ENCODE measurements around the gene LRP1B. TPM values are rescaled to one million over a fixed set of nuclear protein-coding genes. Genes with fewer than 3 reads are reported as not detected.
A peak's percentile ranks its signal among the peaks of the same experiment; 100 is the strongest.

The LRP1B gene
- total RNA-seq, 1 experiment from 2014 or later, result not detected

DNA sequence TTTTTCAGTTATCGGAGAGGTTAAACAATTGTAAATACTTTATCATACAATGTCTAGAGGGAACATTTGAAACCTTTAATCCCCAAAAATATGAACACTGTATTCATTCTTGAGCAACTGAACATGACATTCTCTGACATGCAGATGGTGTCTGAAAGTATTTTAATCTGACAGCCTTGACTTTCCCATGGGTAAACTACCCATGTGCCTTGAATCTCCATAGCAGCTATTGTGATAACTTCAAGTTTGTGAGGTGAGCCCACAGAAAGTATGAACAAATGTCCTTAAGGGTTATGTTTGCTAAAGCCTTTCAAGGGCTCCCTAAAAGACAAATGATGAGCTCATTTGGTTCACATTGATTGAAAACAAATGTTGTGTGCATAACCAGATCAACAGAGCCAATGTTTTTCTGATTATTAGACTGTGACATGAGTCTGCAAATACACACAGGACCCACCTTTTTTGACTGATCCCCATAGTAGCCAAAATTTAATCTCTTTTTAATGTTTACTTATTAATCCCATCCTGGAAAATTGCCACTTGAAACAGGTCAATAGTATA lies 1326.0 kb downstream of the LRP1B start:
- in situ Hi-C loops (cut with HindIII; ENCODE audit: low sequenced_read_pairs), result no loop called here

DNA sequence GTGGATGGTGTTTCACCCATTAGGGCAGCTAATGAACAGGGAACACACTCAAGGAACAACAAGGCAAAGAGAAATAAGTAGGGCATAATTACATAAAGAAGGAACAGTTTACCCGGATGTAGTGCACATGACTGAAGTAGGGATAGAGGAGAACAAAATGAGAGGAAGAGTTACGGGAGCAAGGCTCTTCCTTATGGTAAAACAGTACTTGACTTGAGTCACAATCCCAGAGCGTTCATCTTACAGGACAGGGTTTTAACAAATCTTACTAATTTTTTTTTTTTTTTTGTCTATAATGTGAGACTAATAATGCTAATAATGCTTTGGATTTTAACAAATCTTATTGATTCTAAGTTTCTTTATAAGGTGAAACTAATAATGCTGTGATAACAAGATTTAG lies 1329.5 kb downstream of the LRP1B start:
- no peak for DNase-seq (ENCODE audit: low spot score)
- in situ Hi-C loops (cut with HindIII; ENCODE audit: low sequenced_read_pairs), result no loop called here

More for the DNA sequence above, 1326.0 kb downstream of the LRP1B start:
- DNase-seq (ENCODE audit: low spot score), result no peak

DNA sequence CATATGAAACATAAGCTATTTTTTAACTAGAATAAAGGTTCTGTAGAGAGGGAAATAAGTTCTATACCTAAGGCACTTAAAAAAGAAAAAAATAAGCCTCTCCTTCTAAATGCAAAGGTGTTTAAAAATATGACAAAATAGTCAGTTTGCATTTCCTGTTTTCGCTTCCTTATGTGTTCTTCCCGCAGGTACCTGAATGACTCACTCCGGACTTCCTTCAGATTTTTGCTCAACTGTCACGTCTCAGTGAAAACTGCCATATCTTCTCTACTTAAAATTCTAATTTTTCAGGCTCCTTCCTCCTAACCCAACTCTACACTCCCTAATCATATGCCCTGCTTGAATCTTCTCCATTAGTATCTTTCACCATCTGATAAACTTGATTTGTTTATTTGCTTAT lies 1333.1 kb downstream of the LRP1B start:
- DNase-seq (ENCODE audit: low spot score), result no peak
- in situ Hi-C loops (cut with HindIII; ENCODE audit: low sequenced_read_pairs), result no loop called here

DNA sequence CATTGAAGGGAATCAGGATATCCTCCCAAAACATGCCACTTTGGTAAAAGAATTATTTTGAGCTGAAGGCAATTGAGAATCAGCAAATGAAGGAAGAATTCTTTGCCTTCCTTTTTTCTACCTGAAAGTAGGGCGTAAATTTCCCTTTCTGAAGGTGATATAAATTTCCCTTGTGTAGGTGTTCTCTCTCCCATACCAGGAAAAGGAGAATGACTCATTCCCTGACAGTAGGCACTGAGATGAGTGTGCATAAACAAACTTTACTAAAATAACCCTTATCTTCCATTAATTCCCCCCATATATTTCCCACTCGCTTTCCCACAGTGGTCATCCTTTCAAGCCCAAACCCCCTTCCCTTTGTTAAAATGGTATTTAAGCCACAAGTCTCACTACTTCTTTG lies 1339.0 kb downstream of the LRP1B start:
- in situ Hi-C loops (cut with HindIII; ENCODE audit: low sequenced_read_pairs), result no loop called here
- no peak for DNase-seq (ENCODE audit: low spot score)

DNA sequence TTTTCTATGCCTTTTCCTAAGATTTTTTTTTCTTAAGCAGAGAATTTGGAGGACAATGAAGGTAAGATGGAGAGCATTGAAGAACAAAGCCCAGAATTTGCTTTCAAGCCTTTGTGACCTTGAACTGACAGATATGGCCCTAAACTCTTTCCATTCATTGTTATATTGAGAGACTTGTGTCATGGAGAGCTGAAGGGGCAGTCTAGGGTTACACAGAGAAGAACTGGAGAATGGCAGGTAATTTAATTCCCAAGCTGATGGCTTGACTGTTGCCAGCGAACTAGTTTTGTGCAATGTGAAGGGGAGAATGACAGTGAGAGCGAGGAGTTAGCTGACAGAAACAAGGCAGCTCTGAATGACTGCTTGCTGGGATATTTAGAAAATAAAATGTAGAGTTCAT lies 1344.2 kb downstream of the LRP1B start:
- in situ Hi-C loops (cut with HindIII; ENCODE audit: low sequenced_read_pairs), result no loop called here
- no peak for DNase-seq (ENCODE audit: low spot score)

DNA sequence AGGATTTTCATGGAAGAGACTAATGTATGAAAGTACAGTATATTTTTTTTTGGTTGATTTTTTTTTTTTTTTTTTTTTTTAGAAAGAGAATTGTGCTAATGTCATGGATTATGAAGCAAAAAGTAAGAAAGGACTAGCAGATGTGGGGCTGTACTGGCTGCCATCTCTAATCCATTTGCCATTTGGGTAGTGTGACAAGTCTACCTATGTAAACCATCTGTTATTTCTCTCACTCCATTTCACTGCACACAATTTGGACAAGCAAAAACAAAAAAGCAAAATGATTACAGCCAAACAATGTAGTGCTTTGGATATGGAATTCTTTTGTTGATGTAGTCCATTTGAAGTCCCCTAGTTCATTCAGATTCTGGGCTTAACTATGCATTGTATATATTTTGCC lies 1355.4 kb downstream of the LRP1B start:
- in situ Hi-C loops (cut with HindIII; ENCODE audit: low sequenced_read_pairs), result no loop called here
- peak; percentile 65 for DNase-seq (ENCODE audit: low spot score)

DNA sequence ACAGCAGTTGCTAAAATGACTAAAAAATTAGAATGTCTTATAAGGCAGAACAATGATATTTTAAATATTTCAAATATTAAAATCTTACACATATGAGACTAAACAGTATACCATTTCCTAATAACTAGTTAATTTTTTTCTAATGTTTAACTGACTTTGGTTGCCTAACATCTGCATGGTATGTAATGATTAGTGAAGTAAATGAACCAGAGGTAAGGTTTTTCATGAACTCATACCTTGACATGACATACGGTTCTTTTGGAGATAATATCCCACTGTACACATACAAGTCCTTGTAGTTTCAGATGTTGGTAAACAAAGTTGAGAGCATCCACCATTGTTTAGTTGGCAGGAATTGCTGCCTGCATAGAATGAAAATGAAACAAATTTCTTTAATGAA lies 1360.2 kb downstream of the LRP1B start:
- no peak for DNase-seq (ENCODE audit: low spot score)
- in situ Hi-C loops (cut with HindIII; ENCODE audit: low sequenced_read_pairs), result no loop called here

DNA sequence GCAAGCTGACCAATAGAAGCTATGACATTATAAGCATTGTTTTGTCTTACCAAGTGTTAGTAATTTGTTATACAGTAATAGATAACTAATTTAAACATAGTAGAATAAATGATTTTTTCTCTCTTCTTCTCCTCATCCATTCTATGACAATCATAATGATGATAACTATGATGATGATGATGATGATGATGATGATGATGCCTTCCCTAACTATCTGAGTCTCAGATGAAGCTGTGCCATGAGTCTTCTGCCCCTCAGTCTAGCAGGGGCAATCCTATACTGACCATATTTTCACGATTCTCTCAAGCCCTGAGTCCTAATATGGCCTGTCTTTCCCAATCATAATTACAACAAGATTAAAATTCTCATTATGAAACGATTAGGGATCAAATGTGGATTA lies 1369.0 kb downstream of the LRP1B start:
- in situ Hi-C loops (cut with HindIII; ENCODE audit: low sequenced_read_pairs), result no loop called here

DNA sequence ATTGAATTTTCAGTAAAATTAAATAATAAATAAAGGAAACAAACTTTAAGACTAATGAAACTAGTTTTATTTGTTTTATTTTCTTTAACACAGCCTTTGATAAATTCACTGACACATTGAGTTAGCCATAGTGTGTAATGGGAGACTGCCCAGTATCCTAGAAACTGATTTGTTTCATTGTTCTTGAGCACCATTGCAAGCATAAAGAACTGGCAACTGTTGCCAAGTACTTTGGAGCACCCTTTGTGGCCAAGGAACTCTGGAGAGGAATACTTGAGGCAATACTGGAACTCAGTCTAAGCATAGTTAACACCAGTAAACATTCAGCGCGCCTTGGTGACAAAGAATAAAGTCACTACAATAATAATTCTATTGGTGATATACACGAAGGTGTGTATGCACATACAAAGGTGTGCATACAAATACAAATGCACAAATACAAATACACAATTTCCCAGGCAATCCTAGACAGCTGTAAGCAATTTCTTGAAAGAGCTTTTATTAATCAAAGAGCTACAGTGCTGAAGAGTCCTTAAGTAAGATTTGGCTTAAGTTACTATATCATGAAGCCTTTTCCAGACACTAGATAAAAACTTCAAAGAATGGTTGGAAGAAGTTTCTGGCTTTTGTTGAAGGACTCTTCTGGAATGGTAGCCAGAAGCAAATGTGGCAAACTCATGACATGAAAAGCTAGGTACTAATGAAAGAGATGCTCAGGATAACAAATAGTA lies 1371.2 kb downstream of the LRP1B start:
- in situ Hi-C loops (cut with HindIII; ENCODE audit: low sequenced_read_pairs), result no loop called here
- peak; percentile 21 for DNase-seq (ENCODE audit: low spot score)

More for the DNA sequence above, 1369.0 kb downstream of the LRP1B start:
- no peak for DNase-seq (ENCODE audit: low spot score)

DNA sequence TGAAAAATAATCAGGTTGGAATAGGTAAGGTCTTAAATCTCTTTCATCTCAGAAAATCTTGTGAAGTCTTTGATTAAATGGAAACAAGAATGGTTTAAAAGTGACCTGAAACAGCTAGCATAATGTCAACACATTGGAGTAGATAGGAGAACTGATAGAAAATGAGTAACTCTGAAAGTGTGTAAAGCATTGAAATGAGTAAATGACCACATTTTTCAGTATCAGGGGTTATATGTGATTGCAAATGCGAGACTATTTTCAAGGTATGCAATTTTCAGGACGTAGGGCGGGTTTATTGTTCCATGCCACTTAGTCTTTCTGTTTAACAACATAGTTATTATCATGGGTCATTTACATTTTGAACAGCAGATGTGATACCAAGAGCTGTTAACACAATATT lies 1383.2 kb downstream of the LRP1B start:
- in situ Hi-C loops (cut with HindIII; ENCODE audit: low sequenced_read_pairs), result no loop called here
- no peak for DNase-seq (ENCODE audit: low spot score)

DNA sequence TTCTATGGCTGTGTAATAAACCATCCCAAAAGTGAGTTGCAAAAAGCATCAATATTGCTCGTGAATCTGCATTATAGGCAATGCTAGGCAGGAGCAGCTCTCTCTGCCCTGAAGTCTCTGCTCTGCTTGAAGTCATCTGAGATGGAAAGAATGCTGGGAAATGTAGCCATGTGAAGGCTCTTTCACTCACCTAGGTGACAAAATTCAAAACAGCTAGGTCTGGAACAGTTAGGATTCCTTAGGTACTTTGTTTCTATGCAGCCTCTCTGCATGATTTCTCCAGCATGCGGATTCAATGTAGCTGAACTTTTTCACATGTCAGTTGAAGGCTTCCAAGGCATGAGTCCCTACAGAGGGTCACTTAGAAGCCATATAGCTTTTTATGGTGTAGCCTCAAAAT lies 1383.7 kb downstream of the LRP1B start:
- in situ Hi-C loops (cut with HindIII; ENCODE audit: low sequenced_read_pairs), result no loop called here
- DNase-seq (ENCODE audit: low spot score), result no peak

DNA sequence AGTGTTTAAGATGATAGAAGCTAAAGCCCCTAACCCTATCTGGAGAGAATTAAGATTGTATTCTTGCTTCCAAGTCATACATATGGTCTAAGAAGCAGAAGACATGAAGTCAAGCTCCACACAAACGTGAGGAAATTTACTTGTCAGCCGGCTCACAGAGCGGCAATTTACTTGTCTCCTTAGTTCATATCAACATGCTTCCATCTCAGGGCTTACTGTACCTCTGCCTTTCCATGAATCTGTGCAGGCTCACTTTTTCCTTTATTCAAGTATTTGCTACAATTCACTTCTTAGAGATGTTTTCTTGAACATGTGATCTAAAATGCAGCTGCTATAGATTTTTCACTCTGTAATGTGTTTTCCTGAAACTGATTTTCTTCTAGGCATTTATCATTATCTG lies 1386.4 kb downstream of the LRP1B start:
- no peak for DNase-seq (ENCODE audit: low spot score)
- in situ Hi-C loops (cut with HindIII; ENCODE audit: low sequenced_read_pairs), result no loop called here

DNA sequence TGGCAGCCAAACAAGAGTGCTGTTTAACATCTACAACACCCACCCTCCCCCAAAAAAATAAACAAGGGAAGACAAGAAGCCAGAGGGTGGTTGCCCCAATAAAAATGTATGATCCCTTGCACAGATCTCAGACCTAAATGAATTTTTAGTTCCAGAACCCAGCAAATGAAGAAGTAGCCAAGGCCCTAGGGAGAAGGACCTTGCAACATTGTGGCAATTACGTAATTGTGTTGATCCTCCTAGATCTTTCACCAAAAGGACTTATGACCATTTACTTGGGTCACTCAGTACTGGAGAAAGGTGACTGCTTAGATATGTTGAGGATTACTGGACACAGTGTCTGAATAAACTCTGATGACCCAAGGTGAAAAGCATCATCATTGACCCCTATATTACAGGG lies 1393.8 kb downstream of the LRP1B start:
- no peak for DNase-seq (ENCODE audit: low spot score)
- in situ Hi-C loops (cut with HindIII; ENCODE audit: low sequenced_read_pairs), result no loop called here

DNA sequence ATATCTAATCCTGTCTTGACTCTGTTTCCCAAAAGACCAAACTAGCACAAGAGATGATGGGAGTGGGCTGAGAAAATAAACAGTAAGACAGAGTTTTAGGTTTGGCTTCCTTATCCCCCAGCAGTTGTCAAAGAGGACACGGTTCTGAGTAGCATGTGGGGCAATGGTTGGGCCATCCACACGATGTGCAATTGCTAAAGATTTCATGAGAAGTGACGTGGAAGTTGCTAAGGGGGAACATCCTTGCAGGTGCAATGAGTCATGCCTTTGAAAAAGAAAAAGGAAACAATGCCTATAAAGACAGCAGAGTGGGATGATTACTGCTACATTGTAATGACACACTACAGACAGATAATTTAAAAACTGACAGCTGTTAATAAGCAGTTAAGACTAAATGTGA lies 1395.8 kb downstream of the LRP1B start:
- in situ Hi-C loops (cut with HindIII; ENCODE audit: low sequenced_read_pairs), result no loop called here
- no peak for DNase-seq (ENCODE audit: low spot score)

DNA sequence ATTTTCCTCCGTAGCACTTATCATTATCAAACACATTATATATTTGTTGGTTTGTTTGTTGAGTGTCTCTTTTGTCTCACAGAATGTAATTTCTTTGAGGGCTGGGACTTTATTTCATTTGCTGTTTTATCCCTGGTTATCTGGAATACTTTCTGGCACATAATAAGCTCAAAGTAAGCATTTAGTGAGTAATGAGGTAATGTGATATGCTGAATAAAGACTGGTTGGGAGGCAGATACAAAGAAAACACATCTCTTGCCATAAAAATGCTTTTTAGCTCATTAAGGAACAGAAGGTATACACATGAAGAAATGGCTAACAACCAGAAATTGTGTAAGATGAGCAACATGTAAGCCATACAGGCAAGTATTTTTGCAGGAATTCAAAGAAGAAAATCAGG lies 1411.8 kb downstream of the LRP1B start:
- DNase-seq (ENCODE audit: low spot score), result no peak
- in situ Hi-C loops (cut with HindIII; ENCODE audit: low sequenced_read_pairs), result no loop called here

DNA sequence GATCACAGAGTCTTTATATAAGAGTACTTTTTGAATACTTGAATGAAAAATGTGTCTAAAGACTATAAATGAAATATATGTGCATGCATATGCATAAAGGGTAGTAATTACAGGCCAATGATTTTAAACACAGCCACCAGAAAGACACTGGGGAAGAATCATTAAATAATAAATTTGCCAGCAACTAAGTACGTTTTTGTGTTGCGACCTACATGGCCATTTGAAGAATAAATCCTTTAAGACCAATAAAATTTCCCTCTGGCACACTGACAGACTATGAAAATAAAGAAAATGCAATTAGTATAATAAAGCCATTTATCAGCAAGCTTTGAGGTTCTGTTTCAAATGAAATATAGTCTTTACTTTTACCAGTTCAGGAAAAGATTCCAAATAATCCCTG lies 1413.3 kb downstream of the LRP1B start:
- DNase-seq (ENCODE audit: low spot score), result no peak
- in situ Hi-C loops (cut with HindIII; ENCODE audit: low sequenced_read_pairs), result no loop called here

DNA sequence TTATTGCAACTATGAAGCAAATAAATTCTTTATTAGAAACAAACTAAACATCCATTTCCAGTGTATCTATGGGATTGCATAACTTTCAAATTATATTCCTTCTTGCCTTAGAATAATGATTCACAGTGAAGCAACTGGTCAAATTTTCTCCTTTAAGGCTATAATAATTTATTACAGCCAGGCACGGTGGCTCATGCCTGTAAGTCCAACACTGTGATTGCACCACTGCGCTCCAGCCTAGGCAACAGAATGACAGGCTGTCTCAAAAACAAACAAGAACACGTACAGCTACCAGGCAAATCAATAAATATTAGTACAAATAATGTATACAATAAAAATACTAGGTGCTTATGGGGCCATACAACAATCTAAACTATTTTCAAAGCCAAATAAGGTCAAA lies 1416.2 kb downstream of the LRP1B start:
- DNase-seq (ENCODE audit: low spot score), result no peak
- in situ Hi-C loops (cut with HindIII; ENCODE audit: low sequenced_read_pairs), result no loop called here

DNA sequence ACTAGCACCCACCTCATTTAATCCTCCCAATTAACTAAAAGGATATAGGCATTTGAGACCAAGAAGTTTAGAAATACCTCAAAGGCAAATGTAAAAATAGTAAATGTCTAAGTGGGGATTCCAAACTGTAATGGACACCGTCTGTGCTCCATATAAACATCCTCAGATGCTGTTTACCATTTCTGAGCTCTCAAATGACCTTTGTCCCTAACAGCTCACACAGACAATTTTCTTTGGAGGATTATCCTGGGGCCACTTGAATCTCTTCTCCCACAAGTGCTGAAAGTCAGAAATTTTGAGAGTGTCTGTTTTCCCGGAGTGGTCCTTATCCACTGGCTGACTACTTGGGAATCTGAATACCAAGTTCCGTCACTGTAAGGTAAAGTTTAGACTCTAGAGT lies 1418.9 kb downstream of the LRP1B start:
- DNase-seq (ENCODE audit: low spot score), result no peak
- in situ Hi-C loops (cut with HindIII; ENCODE audit: low sequenced_read_pairs), result no loop called here

DNA sequence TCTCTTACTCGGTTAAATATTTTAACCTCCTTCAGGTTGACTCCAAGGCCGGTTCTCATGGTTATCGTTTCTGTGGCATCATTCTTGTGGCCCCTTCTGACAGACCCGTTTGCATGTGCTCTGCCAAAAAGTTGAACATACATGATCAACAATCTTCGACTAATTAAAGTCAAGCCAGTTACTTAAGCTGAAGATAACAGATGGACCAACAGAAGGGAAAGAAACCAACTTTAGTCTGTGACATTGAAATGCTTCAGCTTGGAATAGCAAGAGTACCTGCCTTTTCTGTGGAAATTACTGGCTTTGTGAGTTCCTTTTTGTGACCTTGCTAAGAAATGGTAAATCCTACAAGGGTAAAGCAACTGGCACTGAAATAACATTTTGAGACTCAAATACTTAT lies 1429.1 kb downstream of the LRP1B start:
- DNase-seq (ENCODE audit: low spot score), result no peak
- in situ Hi-C loops (cut with HindIII; ENCODE audit: low sequenced_read_pairs), result no loop called here

DNA sequence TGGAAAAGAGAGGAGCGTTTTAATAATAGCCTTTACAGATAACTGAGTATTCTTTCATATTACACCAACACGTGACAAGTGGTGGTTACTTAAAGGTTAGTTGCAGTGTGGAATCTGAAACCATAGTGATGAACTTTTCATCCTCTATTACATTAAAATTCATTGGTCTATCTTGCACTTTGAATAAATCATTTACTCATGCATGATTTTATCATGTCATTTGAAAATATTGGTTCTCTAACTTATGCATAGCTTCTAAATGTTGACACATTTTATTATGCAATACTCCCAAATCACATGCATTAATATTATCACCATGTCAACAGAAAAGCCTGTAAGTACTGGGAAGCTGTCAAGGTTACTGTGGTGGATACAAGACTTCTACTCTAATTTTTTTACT lies 1432.2 kb downstream of the LRP1B start:
- DNase-seq (ENCODE audit: low spot score), result no peak
- in situ Hi-C loops (cut with HindIII; ENCODE audit: low sequenced_read_pairs), result no loop called here

DNA sequence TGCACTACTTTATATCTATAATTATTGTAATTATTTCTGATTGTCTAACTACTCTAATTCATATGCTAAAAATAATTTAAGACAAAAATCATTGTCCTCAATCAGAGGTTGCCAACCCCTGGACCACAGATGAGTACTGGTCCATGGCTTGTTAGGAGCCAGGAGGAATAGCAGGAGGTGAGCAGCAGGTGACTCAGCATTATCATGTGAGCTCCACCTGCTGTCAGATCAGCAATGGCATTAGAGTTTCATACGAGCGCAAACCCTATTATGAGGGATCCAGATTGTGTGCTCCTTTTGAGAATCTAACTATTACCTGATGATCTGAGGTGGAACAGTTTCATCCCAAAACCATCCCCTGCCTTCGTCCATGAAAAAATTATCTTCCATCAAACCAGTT lies 1434.4 kb downstream of the LRP1B start:
- DNase-seq (ENCODE audit: low spot score), result no peak
- in situ Hi-C loops (cut with HindIII; ENCODE audit: low sequenced_read_pairs), result no loop called here

All from G401 (cell line).